Activated CD4-positive, alpha-beta T cell treated with anti-CD3 and anti-CD28 coated beads, Interleukin-2, Interleukin-4, amounts not matched to agents 100 ng/mL and 50 ng/mL, durations not matched to agents 16 hours and 8 hours (primary cell): ENCODE data around the gene CZIB.
"Not testable (repeated sequence)": the region's sequence is repeated elsewhere in the genome, so short reads cannot be mapped to it uniquely, and the experiment has no call there.

Experiments used
- DNase-seq: peaks from one replicate; pipeline ENCODE4 v3.0.0-alpha.2; 2020; ENCODE audit warnings: low spot score

The CZIB gene

DNA sequence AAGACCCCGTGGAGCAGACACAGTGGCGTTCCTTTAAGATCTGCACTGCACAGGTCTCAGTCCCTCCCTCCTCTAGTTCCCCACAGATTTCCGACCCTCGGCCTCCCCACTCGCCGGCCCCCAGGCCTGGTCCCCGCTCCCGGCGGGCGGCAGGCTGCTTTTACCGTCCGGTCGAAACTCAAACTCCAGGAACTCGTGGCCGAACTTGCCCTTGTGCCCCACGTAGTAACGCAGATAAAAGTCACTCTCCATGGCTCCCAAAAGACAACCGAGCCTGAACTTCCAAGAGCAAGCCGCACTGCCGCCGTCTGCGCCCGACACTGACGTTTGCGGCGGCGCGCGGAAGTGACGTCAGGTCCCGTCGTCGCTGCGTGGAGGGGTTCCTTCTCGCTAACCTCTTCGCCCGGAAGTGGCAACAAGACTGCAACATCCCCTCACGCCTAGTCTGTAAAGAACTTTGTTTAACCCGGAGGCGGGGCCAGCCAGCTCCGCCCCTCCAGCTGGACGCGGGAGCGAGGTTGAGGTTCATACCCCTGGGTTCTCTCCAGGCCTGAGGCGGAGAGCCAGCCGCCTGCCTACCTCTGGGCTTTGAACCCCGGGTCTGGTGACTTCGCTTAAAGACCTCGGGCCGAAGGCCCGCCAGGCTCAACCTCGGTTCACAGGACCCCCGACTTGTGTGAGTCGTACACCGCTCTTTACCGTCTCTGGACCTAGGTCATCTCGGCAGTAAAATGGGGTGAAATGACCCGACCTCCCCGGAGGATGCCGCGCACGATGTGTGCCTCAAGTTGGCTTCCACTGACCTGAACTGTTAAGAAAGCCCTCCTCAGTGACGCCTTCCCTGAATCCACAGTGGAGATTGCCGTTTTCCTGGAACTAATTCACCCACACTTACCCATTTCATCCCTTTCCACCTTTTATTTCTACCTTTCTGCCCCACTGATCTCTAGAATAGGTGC lies 18.0 kb upstream of the CZIB start, which contains the start of gene MAGOH:
Gene MAGOH (minus strand): TSS at position 322 of the 959 bp plus-strand sequence. CDS start 70 bp downstream, at position 252.
- peak; percentile 96 for DNase-seq

DNA sequence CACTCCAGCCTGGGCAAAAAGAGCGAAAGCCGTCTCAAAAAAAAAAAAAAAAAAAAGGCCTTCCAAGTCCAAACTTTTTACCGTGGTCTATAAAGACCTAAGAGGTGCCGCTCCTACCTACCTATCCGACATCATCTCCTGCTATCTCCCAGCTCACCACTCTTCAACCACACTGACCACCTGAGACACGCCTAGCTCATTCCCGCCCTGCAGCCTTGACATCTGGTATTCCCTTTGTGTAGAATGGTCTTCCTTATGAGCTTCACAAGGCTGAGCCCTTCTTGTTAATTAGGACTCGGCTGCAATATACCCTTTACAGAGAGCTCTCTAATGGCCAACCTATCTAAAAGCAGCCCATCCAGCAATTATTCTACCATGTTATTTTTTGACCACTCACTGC lies 17.2 kb upstream of the CZIB start:
- DNase-seq = no peak

DNA sequence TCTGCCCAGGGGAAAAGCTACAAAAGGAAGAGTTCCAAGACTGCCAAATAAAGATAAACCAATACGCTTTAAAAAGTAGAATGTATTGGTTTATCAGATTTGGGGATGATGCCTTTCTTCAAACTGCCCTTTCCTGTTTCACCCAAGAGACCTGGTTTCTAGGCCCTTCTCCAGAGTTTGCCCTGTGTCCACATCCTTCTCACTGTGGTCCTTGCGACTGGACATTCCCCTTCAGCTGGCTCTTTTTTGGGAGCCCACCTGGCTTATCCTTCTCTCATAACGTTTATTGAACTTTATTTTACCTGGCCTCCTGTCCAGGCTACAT lies 490 bp upstream of the CZIB start:
- DNase-seq = no peak

DNA sequence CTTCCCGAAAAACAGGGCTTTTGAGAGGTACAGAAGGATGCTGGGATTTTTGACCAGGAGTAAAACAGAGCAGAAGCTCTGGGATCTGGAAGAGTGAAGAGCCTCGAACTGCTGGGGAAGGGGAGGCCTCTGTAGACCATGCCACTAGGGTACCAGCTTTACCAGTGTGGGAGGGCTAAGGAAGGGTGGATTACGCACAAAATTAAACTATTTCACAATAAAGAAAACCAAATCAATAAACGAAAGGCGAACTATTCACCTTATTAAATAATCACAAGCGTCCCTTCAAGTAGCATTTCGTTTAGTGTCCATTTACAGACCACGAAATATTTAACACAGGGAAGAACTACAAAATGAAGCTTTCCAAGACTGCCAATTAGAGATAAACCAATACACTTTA lies 723 bp downstream of the CZIB start:
- no peak for DNase-seq

DNA sequence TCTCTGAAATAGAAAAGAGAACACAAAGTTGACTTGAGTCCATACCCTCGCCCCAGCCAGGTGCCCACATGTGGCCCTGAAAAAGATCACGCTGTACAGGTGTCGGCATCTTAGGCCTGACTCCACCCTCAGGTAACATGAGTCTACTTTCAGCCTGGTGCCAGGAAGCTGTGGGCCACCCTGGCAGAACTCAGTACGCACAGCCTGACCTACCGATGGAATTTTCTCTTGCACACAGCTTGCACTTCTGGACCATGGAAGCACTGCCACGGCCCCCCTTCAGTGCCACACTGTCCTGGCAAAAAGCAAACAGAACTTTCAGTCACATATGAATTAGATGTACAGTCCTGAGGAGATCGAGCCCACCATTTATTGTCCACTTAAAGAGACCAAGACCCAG lies 2.2 kb downstream of the CZIB start:
- no peak for DNase-seq

DNA sequence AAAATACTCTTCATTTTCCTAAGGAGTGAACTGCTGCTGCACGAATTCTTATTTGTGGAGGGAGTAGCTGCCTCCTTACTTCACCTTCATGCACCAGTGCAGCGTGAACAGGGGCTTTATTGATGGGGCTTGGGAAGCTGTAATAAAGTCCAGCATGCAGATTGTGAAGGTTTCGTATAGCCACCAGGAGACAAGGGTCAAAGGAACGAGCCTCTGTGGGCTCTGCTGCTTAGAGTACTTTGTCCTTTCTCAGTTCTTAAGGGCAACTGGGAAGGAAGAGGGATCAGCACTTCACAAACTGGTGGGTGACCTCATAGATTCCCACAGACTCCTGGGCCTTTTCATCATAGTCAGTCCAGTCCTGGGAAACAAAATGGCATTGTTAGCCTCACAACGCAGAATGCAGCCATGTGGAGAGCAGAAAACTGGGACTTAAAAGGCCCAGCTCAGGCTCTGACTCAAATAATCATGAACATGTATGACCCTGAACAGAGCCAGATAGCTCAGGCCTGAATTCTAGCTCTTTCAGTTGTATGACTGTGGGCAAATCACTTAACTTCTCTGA lies 6.0 kb downstream of the CZIB start:
- no peak for DNase-seq

DNA sequence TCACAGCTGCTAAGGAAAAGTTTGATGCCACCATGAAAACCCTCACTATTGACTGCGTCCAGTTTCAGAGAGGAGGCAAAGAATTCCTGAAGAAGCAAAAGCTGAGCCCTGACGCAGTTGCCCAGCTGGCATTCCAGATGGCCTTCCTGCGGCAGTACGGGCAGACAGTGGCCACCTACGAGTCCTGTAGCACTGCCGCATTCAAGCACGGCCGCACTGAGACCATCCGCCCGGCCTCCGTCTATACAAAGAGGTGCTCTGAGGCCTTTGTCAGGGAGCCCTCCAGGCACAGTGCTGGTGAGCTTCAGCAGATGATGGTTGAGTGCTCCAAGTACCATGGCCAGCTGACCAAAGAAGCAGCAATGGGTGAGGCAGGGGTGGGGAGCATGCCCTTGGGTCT lies 9.5 kb downstream of the CZIB start:
- no peak for DNase-seq

DNA sequence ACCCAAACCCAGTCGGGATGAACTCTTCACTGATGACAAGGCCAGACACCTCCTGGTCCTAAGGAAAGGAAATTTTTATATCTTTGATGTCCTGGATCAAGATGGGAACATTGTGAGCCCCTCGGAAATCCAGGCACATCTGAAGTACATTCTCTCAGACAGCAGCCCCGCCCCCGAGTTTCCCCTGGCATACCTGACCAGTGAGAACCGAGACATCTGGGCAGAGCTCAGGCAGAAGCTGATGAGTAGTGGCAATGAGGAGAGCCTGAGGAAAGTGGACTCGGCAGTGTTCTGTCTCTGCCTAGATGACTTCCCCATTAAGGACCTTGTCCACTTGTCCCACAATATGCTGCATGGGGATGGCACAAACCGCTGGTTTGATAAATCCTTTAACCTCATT lies 10.1 kb downstream of the CZIB start:
- DNase-seq = no peak

DNA sequence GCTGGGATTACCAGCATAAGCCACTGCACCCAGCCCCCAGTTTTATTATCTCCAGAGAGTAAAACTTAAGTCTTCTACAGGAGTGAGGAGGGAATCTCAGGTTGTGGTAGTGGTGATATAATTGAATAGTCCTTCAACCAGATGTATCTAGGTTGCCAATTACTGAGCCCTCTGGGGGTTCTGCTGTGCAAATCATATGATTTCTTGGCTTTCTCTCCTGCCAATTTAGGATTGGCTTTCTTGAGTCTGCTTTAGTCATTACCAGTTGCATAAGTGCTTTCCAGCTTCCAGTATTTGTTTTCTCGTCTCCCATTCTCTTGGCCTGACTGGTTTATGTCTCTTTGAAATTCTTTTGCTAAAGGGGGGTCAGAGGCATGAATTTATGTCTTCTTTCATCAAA lies 12.7 kb downstream of the CZIB start:
- no peak for DNase-seq

DNA sequence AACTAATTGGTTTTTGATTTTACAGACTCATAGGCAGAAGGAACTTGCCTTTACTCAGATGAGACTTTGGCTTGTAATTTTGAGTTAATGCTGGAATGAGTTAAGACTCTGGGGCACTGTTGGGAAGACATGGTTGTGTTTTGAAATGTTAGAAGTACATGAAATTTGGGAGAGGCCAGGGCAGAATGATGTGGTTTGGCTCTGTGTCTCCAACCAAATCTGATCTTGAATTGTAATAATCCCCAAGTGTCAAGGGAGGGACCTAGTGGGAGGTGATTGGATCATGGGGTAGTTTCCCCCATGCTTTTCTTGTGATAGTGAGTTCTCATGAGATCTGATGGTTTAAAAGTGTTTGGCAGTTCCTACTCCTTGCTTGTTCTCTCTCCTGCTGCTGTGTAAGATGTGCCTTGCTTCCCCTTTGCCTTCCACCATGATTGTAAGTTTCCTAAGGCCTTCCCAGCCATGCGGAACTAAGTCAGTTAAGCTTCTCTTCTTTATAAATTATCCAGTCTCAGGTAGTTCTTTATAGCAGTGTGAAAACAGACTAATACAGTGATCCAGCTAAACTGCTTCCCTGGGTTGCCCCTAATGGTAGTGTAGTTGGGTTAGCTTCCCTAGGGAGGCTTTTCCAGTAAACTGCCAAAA lies 13.6 kb downstream of the CZIB start:
- no peak for DNase-seq

DNA sequence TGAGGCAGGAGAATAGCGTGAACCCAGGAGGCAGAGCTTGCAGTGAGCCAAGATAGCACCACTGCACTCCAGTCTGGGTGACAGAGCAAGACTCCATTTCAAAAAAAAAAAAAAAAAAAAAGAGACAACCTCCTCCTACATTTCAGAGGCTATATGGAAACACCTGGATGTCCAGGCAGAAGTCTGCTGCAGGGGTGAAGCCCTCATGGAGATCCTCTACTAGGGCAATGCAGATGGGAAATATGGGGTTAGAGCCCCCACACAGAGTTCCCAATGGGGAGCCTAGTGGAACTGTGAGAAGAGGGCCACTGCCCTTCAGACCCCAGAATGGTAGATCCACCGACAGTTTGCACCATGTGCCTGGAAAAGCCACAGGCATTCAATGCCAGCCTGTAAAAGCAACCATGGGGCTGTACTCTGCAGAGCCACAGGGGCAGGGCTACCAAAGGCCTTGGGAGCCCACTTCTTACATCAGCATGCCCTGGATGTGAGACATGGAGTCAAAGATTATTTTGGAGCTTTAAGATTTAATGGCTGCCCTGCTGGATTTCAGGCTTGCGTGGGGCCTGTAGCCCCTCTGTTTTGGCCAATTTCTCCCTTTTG lies 14.2 kb downstream of the CZIB start:
- peak; percentile 16 for DNase-seq

DNA sequence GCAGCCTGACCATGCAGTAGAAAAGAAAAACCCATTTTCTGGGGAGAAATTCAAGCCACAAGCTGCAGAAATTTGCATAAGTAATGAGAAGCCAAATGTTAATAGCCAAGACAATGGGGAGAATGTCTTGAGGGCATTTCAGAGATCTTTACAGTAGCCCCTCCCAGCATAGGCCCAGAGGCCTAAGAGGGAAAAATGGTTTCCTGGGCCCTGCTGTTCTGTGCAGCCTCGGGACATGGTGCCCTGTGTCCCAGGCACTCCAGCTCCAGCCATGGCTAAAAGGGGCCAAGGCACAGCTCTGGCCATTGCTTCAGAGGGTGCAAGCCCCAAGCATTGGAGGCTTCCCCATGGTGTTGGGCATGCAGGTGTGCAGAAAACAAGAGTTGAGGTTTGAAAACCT lies 14.9 kb downstream of the CZIB start:
- not testable (repeated sequence) for DNase-seq

DNA sequence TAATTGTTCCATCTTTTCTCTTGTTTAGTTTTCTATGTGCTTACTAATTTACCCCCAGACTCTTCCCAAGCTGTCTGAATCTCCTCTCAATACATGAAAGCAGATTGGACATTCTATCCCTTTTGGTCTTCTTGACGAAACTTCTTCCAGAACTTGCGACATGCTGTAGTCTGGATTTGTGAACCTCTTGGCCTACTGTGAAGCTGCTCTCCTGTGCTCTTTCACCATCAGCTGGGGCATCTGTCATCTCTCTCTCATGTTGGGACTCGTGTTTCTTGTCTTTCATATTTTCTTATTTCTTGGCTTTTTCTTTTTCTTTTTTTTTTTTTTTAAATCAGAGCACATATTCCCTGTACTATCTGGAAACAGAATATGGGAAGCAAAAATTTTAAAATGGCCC lies 17.0 kb downstream of the CZIB start:
- DNase-seq = no peak

DNA sequence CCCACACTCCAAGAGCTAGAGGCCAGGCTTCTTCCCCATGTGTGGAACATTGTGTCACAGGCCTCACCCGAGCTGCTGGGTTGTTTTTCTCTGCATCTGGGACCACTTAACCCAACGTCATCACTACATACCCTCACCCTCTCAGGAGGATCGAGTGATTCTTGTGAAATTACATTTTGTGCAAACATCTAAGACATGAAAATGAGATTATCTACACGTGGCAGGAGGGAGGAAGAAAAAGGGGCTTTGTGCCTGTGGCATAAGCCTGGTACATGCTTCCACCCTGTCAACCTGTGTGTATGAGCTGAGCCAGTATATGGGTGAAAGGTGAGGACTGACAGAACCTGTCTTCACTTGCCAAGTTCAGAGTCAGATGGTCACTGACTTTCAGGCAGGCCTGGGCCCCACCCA lies 22.2 kb downstream of the CZIB start:
- no peak for DNase-seq

DNA sequence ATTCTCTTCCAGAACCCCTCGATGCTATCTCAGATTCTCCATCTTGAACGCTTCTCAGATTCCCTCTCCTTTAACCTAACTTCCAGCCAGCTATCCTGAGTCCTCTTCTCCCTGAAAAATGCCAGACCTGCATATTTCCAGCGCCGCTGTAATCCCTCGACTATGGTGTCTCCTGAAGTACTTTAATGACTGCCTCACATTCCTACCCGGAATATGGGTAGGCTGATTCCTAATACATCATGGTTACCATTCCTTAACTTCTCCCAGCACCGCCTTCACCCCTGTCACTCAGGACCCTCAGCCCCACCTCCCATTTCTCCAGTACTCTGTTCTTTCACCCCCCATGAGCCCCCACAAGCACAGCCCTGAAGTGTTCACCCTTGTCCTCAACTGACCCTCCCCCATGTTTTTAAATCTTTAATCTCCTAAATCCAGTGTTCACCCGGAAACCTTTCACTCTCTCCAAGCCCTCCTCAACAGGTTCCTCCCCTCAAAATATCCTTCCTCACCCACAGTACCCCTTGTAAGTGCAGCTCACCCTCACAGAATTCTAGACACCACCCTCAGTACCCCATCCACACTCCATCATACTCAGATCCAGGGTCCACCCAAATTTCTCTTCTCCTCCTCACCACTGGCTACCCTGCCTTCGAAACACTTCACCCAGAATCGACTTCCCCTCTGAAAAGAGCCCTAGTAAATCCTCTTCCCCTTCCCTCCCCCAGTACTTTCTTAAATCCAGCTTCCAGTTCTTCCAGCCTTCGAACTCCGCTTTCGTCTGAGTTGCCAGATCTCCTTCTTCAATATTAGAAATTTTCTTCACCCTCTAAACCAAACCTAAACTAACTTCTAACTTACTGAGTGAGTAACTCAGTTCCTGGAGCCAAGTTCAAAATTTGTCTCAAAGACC lies 22.9 kb downstream of the CZIB start:
- DNase-seq = no peak

DNA sequence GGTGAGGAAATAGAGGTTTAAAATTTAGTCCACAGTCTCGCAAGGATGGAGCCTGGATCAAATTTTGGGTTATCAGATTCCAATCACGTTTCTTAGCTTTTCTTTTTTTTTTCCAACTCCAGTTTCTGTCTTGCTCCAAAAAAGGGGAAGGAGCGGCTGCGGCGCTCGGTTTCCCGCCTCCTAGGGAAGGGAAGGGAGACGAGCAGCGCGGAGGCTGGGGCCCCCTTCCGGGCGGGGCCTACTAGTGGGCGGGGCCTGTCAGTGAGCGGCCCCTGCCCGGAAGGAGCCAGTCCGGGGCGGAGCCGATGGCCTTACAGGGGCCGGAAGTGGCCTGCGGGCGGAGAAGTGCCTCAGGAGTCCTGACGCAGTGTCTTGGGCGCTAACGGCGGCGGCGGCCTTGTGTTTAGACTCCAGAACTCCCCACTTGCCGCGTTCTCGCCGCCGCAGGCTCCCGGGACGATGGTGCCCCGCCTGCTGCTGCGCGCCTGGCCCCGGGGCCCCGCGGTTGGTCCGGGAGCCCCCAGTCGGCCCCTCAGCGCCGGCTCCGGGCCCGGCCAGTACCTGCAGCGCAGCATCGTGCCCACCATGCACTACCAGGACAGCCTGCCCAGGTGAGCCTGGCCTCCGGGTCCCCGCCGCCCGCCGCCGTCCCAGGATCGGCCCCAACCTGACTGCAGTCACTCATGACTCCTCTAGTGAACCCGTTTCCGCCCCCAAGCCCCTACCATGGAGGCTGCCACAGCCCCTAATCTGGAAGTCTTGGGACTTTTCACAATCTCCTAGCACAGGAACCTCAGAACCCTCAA lies 23.7 kb downstream of the CZIB start, which contains the start of gene CPT2:
Gene CPT2 (plus strand): TSS at position 340 of the 806 bp plus-strand sequence. CDS start 120 bp downstream, at position 460.
- peak; percentile 94 for DNase-seq

DNA sequence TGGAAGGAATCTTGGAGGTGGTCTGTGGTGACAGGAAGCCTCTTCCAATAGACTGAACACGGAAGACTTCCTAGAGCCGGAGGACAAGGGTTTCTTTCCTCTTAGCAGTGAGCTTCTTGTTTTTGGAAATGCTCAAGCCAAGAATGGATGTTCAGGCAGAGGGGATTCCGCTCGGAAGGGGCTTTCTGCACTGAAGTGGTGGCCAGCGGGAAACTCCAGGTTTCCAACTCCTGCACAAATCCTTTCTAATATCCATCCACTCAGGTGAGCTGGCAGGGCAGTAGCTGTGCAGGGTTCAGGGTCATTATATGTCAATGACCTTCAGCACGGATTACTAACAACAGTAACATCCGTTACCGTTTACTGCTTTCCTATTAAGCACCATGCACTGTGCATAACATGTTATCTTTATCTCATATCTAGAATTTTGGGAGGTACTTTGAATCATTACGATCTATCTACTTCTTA lies 24.4 kb downstream of the CZIB start:
- DNase-seq = peak; percentile 15

DNA sequence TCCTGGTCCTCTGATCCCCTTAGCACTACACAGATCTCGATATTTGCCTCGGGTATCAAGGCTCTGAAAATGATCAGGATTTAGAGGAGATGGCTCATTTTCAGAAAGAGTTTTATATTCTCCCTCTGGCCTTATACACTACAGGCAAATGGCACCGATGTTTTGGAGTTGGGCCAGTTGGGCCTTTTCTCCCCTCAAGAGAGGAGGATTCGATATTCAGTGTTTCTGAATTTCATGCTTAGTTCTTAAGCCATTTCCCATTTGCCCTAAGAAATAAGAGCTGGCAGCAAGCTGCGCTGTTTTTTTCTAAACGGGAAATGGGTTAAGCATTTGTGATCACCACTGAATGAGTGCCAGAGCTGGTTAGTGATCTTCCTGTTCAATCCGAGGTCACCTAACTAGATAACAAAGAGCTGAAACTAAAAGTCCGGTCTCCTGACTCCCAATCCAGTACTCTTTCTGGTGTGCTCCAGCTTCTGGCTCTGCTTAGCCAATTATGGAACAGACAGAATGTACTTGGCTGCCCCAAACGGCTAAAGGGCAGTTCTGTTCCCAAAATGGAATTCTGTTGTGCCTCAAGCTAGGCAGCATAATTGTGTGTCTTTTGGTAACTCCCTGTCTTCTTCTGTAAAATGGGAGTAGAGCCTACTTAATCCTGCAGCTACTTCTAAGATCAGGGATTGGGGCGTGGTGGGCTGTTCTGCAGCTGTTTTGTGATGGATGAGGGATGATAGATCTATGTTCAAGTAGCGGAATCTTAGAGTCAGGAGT lies 25.0 kb downstream of the CZIB start:
- DNase-seq = no peak

DNA sequence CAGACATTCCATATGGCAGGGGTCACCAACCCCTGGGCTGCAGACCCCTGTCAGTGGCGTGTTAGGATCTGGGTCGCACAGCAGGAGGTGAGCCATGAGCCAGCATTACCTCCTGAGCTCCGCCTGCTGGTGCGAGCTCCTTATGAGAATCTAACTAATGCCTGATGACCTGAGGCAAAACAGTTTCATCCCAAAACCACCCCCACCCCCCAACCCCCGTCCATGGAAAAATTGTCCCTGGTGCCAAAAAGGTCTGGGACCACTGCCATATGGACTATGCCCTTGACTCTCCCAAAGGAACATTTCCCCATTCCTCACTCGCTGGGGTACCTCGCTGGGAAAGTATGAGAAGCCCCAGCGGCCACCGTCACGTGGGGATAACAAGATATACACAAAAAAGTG lies 30.2 kb downstream of the CZIB start:
- DNase-seq = no peak

DNA sequence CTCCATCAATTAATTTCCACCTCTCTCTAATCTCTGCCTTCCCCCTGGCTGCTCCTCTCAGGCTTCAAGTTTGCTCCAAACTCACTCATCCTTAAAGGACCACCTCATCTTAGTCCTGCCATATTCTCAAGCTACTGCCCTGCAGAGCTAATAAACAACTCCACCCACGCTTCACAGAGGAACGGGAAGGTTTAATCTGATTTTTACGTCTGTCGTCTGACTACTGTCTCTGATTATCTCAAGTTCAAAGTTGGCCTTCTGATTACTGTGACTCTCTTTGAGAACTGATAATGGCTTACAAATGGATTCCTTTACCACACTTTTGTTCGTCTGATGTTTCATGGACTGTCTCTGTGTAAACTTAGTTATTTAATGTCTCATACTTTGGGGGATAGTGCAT lies 31.4 kb downstream of the CZIB start:
- DNase-seq = no peak
